Lung (tissue), 12 donors: ENCODE data around the gene TAF11. TPM values are rescaled to one million over a fixed set of nuclear protein-coding genes. Genes with fewer than 3 reads are reported as not detected.
"Not testable (repeated sequence)": the region's sequence is repeated elsewhere in the genome, so short reads cannot be mapped to it uniquely, and the experiment has no call there.

Experiments used
- ATAC-seq: fragments of 200-7000 bp; cut with Tn5 transposase; one replicate; pipeline ENCODE4 v1.9.1; 2020; ENCODE audit warnings: moderate number of reproducible peaks; ENCODE audit not compliant: insufficient read depth, low FRiP score
- DNase-seq, 3 donors: peaks; one replicate each; pipeline ENCODE4 v3.0.0-alpha.2; 2013 to 2017
- H3K27ac ChIP-seq, 2 donors: one replicate each; pipeline ENCODE4 v1.5.1; 2013; ENCODE audit warnings: mild to moderate bottlenecking in 2 of 2, moderate library complexity in 2 of 2, control low read depth in 1 of 2, inconsistent platforms in 1 of 2, low read depth in 1 of 2, low read length in 1 of 2
- H3K27me3 ChIP-seq, 3 donors: one replicate each; pipeline ENCODE4 v1.5.1; 2013; ENCODE audit warnings: low read length in 2 of 3; ENCODE audit not compliant: control insufficient read depth in 3 of 3, insufficient read depth in 3 of 3
- H3K36me3 ChIP-seq, 4 donors: one replicate each; pipeline ENCODE4 v1.5.1; 2013; ENCODE audit warnings: low read length in 4 of 4, mild to moderate bottlenecking in 1 of 4, moderate library complexity in 1 of 4; ENCODE audit not compliant: control insufficient read depth in 4 of 4, insufficient read depth in 4 of 4
- H3K4me1 ChIP-seq, 5 donors: one replicate each; pipeline ENCODE4 v1.5.1; 2013; ENCODE audit warnings: low read length in 5 of 5, mild to moderate bottlenecking in 2 of 5, moderate library complexity in 1 of 5; ENCODE audit not compliant: control insufficient read depth in 5 of 5, insufficient read depth in 5 of 5
- H3K4me3 ChIP-seq: one replicate; pipeline ENCODE4 v1.5.1; 2013; ENCODE audit warnings: mild to moderate bottlenecking, control low read depth, moderate library complexity
- H3K9ac ChIP-seq, 2 donors: one replicate each; pipeline ENCODE4 v1.5.1; 2013; ENCODE audit warnings: low read length in 2 of 2, control low read depth in 1 of 2; ENCODE audit not compliant: insufficient read depth in 1 of 2
- H3K9me3 ChIP-seq, 4 donors: one replicate each; pipeline ENCODE4 v1.5.1; 2013; ENCODE audit warnings: low read length in 3 of 4, mild to moderate bottlenecking in 1 of 4, moderate library complexity in 1 of 4; ENCODE audit not compliant: control insufficient read depth in 4 of 4, insufficient read depth in 3 of 4
- WGBS, 2 donors: extraction: QIAGEN DNeasy Blood & Tissue Kit; methylation state at CpG; one replicate each; pipeline ENCODE4 v1.1.7; 2013; 5-methylcytosine and 5-hydroxymethylcytosine counted together
- polyA plus RNA-seq, 2 donors: library from polyadenylated mRNA; stranded (reverse); fragments of 200-250 nt; gene quantifications; one replicate each; pipeline ENCODE4 v1.2.1, GENCODE V29; 2013
- total RNA-seq, 2 donors: library from RNA; depleted of rRNA in 1 of 2; stranded (reverse); fragments of >200 nt in 1 of 2; gene quantifications; one replicate each; pipeline ENCODE4 v1.2.1, GENCODE V29; 2014 to 2021
- TF ChIP-seq, protein P1 (sequence below): IDR thresholded peaks from 2 replicates; pipeline ENCODE4 v1.5.1; 2012; ENCODE audit warnings: mild to moderate bottlenecking; ENCODE audit errors: control extremely low read depth, extremely low read depth
- donor health status: control.
- donor health status: control.
- donor health status: Bipolar disorder and iron deficiency.
- donor health status: healthy.
- donor health status: DM: yes; HTN: yes; CAD: no.

Gene TAF11
- total and polyA plus RNA-seq, 4 donors: 17.3 to 30.5 (median 29.2) TPM

DNA sequence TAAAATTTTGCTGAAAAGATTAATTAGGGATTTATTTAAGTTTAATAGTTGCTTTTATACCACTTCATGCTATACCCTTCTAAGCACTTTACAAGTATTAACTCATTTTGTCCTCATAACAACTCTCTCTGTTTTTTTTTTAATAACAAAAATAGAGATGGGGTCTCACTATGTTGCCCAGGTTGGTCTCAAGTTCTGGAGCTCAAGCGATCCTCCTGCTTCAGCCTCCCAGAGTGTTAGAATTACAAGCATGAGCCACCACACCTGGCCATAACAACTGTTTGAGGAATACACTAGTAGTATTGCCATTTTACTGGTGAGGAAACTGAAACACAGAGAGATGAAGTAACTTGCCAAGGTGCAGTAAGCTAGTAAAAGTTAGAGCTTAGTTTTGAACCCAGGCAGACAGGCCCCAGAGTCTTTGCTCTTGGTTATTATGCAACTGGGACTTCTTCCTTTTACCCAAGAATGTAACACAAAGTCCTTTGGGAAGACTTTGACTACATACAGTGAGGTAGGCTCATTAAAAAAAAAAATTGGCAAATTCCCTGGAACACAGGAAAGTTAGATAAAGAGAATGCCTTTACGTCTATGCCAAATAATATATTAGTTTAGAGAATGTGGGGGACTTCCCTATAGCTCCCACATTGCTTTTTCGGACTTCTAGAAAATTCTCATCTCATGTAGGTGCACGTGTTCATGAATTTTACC, 12.6 kb upstream of the TAF11 start:
- Histone ChIP-seq H3K4me3 (no peak overlapping the region), H3K4me1 (peaks cover 0 to 8% (median 0%) of the 10 kb centered on the region in 5 donors), H3K27me3 (no peaks in the 10 kb centered on the region), H3K27ac (no peak overlapping the region), H3K9ac (no peak overlapping the region), H3K9me3 (no peaks in the 10 kb centered on the region), H3K36me3 (peaks cover 0 to 1% (median 0%) of the 10 kb centered on the region in 4 donors)
- ATAC-seq (no peak), DNase-seq (no peak)
- TF ChIP-seq, protein P1, sequence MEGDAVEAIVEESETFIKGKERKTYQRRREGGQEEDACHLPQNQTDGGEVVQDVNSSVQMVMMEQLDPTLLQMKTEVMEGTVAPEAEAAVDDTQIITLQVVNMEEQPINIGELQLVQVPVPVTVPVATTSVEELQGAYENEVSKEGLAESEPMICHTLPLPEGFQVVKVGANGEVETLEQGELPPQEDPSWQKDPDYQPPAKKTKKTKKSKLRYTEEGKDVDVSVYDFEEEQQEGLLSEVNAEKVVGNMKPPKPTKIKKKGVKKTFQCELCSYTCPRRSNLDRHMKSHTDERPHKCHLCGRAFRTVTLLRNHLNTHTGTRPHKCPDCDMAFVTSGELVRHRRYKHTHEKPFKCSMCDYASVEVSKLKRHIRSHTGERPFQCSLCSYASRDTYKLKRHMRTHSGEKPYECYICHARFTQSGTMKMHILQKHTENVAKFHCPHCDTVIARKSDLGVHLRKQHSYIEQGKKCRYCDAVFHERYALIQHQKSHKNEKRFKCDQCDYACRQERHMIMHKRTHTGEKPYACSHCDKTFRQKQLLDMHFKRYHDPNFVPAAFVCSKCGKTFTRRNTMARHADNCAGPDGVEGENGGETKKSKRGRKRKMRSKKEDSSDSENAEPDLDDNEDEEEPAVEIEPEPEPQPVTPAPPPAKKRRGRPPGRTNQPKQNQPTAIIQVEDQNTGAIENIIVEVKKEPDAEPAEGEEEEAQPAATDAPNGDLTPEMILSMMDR: no peak
- WGBS, 2 donors: 81 to 89% methylated on average over 4 of the region's 4 CpGs

DNA sequence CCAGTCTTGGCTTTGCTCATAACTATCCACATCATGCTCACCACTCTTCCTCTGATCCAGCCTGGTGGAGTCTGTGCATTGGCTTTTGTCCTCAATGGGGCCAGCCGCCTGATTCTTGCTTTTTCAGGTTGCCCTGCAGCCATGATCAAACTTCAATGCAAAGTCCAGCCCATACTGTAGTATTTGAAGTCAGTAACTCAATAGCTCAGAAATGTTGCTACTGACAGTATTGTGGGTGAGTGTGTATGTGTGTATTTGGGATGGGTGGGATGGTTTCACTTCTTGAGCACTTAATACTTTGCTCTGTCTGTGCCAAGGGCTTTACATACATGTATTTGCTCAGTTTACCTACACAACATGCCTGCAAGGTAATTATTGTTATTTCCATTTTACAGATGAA, 11.9 kb upstream of the TAF11 start:
- not testable (repeated sequence) for DNase-seq, H3K27me3 ChIP-seq, H3K27ac ChIP-seq, H3K9me3 ChIP-seq, H3K4me3 ChIP-seq, H3K36me3 ChIP-seq, H3K4me1 ChIP-seq, ATAC-seq, H3K9ac ChIP-seq
- WGBS, 2 donors: 97 to 100% methylated on average over 1 of the region's 1 CpG

DNA sequence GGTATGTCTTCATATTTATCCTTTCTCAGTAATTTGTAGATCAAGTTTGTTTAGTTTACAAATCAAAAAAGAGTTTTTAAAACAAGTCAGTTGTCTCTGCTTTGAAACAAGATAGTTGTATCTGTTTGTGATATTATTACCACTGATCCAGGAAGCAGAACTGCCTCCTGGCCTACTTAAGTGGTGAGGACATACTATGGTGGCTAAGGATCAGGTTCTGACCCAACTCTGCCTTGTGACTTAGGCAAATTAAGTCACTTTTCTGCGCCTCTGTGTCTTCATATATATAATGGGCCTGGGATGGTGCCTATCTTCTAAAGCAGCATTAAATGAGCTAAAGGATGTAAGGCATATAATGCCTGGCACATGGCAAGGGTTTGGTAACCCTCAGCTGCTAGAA, 9.9 kb upstream of the TAF11 start:
- Histone ChIP-seq H3K36me3 (peaks cover 0 to 1% (median 0%) of the 10 kb centered on the region in 4 donors), H3K9ac (no peak overlapping the region), H3K4me3 (no peak overlapping the region), H3K4me1 (peaks cover 0 to 8% (median 0%) of the 10 kb centered on the region in 5 donors), H3K27me3 (no peaks in the 10 kb centered on the region), H3K27ac (no peak overlapping the region), H3K9me3 (no peaks in the 10 kb centered on the region)
- ATAC-seq (no peak), DNase-seq (no peak)
- WGBS, 2 donors: 92 to 97% methylated on average over 1 of the region's 1 CpG
- TF ChIP-seq, protein P1: no peak

DNA sequence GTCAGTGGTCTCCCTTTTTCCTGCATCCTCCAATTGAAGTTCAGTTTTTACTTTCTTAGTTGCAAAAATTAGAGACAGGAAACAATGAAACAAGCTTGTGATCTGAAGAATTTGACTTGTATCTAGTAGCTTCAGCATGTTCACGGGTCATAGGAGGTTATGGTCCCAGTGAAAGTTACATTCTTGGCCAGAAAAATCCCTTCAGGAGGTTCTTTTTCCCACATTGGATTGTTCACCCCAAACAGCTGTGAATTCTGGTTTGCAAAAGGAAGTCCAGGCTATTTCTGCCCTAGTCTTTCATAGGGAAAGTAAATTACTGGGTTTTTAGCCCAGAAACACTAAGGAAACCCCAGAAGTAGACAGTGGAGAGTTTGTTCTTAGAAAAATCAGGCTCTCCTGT, 9.3 kb upstream of the TAF11 start:
- H3K27me3 ChIP-seq: no peaks in the 10 kb centered on the region
- H3K4me3 ChIP-seq: no peak overlapping the region
- peaks cover 0 to 1% (median under 1%) of the 10 kb centered on the region in 4 donors for H3K36me3 ChIP-seq
- no peaks in the 10 kb centered on the region for H3K9me3 ChIP-seq
- H3K27ac ChIP-seq: peak overlapping the region in 1 of 2 donors; percentile 53
- no peak overlapping the region for H3K9ac ChIP-seq
- no peak for DNase-seq
- ATAC-seq: no peak
- 83 to 88% methylated on average over 1 of the region's 1 CpG for WGBS, 2 donors
- H3K4me1 ChIP-seq: peaks cover 0 to 14% (median 0%) of the 10 kb centered on the region in 5 donors
- TF ChIP-seq, protein P1: no peak
